H9 (cell line): Measurements from ENCODE around the gene NAGPA. TPM values are rescaled to one million over a fixed set of nuclear protein-coding genes. Genes with fewer than 3 reads are reported as not detected.

ENCODE experiments used
- DNase-seq: peaks from one replicate; pipeline ENCODE4 v3.0.0-alpha.2; 2017
- H2AFZ ChIP-seq: one replicate; pipeline ENCODE4 v1.6.1; 2013; ENCODE audit warnings: mild to moderate bottlenecking, low read length, control low read depth, moderate library complexity
- H2AK5ac ChIP-seq: 2 replicates; pipeline ENCODE4 v1.6.1; 2013; ENCODE audit warnings: low read length, control low read depth, mixed read lengths; ENCODE audit not compliant: insufficient read length
- H2BK120ac ChIP-seq: one replicate; pipeline ENCODE4 v1.6.1; 2013; ENCODE audit warnings: low read depth, mild to moderate bottlenecking, low read length, control low read depth, inconsistent platforms; ENCODE audit not compliant: poor library complexity, severe bottlenecking
- H2BK12ac ChIP-seq: 2 replicates; pipeline ENCODE4 v1.6.1; 2013; ENCODE audit warnings: low read length, control low read depth, mixed read lengths, low read depth; ENCODE audit not compliant: insufficient read length
- H2BK15ac ChIP-seq: 2 replicates; pipeline ENCODE4 v1.6.1; 2013; ENCODE audit warnings: low read depth, low read length, control low read depth
- H2BK20ac ChIP-seq: one replicate; pipeline ENCODE4 v1.6.1; 2013; ENCODE audit warnings: low read depth, mild to moderate bottlenecking, low read length, control low read depth, inconsistent platforms; ENCODE audit not compliant: poor library complexity, severe bottlenecking
- H2BK5ac ChIP-seq: 2 replicates; pipeline ENCODE4 v1.6.1; 2013; ENCODE audit warnings: low read length, control low read depth, mixed read lengths; ENCODE audit not compliant: insufficient read length
- H3K14ac ChIP-seq: 2 replicates; pipeline ENCODE4 v1.6.1; 2013; ENCODE audit warnings: low read length, control low read depth; ENCODE audit not compliant: insufficient read depth
- H3K18ac ChIP-seq: 2 replicates; pipeline ENCODE4 v1.6.1; 2013; ENCODE audit warnings: low read depth, mild to moderate bottlenecking, mixed read lengths, low read length, control low read depth; ENCODE audit not compliant: insufficient read length
- H3K23ac ChIP-seq: 2 replicates; pipeline ENCODE4 v1.6.1; 2013; ENCODE audit warnings: low read length, control low read depth, mixed read lengths, low read depth; ENCODE audit not compliant: insufficient read length
- H3K23me2 ChIP-seq: 2 replicates; pipeline ENCODE4 v1.6.1; 2013; ENCODE audit warnings: low read depth, mild to moderate bottlenecking, mixed read lengths, low read length, control low read depth; ENCODE audit not compliant: insufficient read length, poor library complexity, severe bottlenecking
- H3K27ac ChIP-seq: 2 replicates; pipeline ENCODE4 v1.5.1; 2013; ENCODE audit warnings: low read length, control low read depth, mixed read lengths, low read depth; ENCODE audit not compliant: insufficient read length
- H3K27me3 ChIP-seq: 2 replicates; pipeline ENCODE4 v1.6.1; 2013; ENCODE audit warnings: low read length, control low read depth, inconsistent platforms; ENCODE audit not compliant: insufficient read depth
- H3K4ac ChIP-seq: 2 replicates; pipeline ENCODE4 v1.6.1; 2013; ENCODE audit warnings: low read depth, mild to moderate bottlenecking, control low read depth, inconsistent platforms, low read length, moderate library complexity
- H3K4me1 ChIP-seq: 2 replicates; pipeline ENCODE4 v1.6.1; 2013; ENCODE audit warnings: low read length, control low read depth, inconsistent platforms; ENCODE audit not compliant: insufficient read depth
- H3K4me2 ChIP-seq: 2 replicates; pipeline ENCODE4 v1.6.1; 2013; ENCODE audit warnings: low read length, control low read depth, mixed read lengths; ENCODE audit not compliant: insufficient read length, insufficient read depth
- H3K56ac ChIP-seq: 2 replicates; pipeline ENCODE4 v1.6.1; 2013; ENCODE audit warnings: low read depth, mild to moderate bottlenecking, mixed read lengths, low read length, control low read depth; ENCODE audit not compliant: insufficient read length
- H3K79me1 ChIP-seq: 2 replicates; pipeline ENCODE4 v1.6.1; 2013; ENCODE audit warnings: low read depth, mild to moderate bottlenecking, moderate library complexity, low read length, control low read depth, inconsistent platforms; ENCODE audit not compliant: insufficient read depth, poor library complexity, severe bottlenecking
- H3K79me2 ChIP-seq: 2 replicates; pipeline ENCODE4 v1.6.1; 2013; ENCODE audit warnings: low read length, control low read depth, inconsistent platforms; ENCODE audit not compliant: insufficient read depth
- H3K9ac ChIP-seq: 2 replicates; pipeline ENCODE4 v1.6.1; 2013; ENCODE audit warnings: low read length, control low read depth, mixed read lengths; ENCODE audit not compliant: insufficient read length; ENCODE audit errors: extremely low read depth
- H3K9me3 ChIP-seq: one replicate; pipeline ENCODE4 v1.6.1; 2013; ENCODE audit warnings: low read depth, low read length, inconsistent platforms; ENCODE audit not compliant: control insufficient read depth
- H3T11ph ChIP-seq: one replicate; pipeline ENCODE4 v1.6.1; 2013; ENCODE audit warnings: mild to moderate bottlenecking, low read length, control low read depth, inconsistent platforms
- H4K20me1 ChIP-seq: one replicate; pipeline ENCODE4 v1.6.1; 2013; ENCODE audit not compliant: control insufficient read depth, insufficient read length, insufficient read depth
- H4K5ac ChIP-seq: 2 replicates; pipeline ENCODE4 v1.6.1; 2013; ENCODE audit warnings: low read depth, mild to moderate bottlenecking, mixed read lengths, low read length, control low read depth; ENCODE audit not compliant: insufficient read length
- H4K8ac ChIP-seq: replicated peaks from 2 replicates; pipeline ENCODE4 v1.6.1; 2013; ENCODE audit warnings: low read length, control low read depth, mixed read lengths, low read depth; ENCODE audit not compliant: insufficient read length
- H4K91ac ChIP-seq: 2 replicates; pipeline ENCODE4 v1.6.1; 2013; ENCODE audit warnings: low read depth, mild to moderate bottlenecking, moderate library complexity, mixed read lengths, low read length, control low read depth; ENCODE audit not compliant: insufficient read length
- H3K27ac Mint-ChIP-seq, 3 experiments: 2 replicates in 2 of 3; 3 replicates in 1 of 3; pipeline ENCODE4 v1.8.0; 2020 to 2021; ENCODE audit warnings: mixed read lengths in 3 of 3, mild to moderate bottlenecking in 1 of 3, moderate library complexity in 1 of 3
- H3K27me3 Mint-ChIP-seq: 2 replicates; pipeline ENCODE4 v1.8.0; 2021; ENCODE audit warnings: low read depth, mild to moderate bottlenecking, moderate library complexity, mixed read lengths
- H3K36me3 Mint-ChIP-seq, 3 experiments: 2 replicates in 2 of 3; 3 replicates in 1 of 3; pipeline ENCODE4 v1.8.0; 2020 to 2021; ENCODE audit warnings: low read depth in 3 of 3, mixed read lengths in 3 of 3; ENCODE audit not compliant: insufficient read depth in 1 of 3
- H3K4me1 Mint-ChIP-seq, 2 experiments: 2 replicates each; pipeline ENCODE4 v1.8.0; 2020; ENCODE audit warnings: mixed read lengths in 2 of 2
- H3K4me3 Mint-ChIP-seq, 2 experiments: 2 replicates in 1 of 2; 3 replicates in 1 of 2; pipeline ENCODE4 v1.8.0; 2020 to 2021; ENCODE audit warnings: mild to moderate bottlenecking in 2 of 2, mixed read lengths in 2 of 2, moderate library complexity in 1 of 2
- H3K9me3 Mint-ChIP-seq, 2 experiments: 2 replicates in 1 of 2; 3 replicates in 1 of 2; pipeline ENCODE4 v1.8.0; 2020; ENCODE audit warnings: mild to moderate bottlenecking in 2 of 2, mixed read lengths in 2 of 2, moderate library complexity in 1 of 2
- CTCF ChIP-seq: fragments of 200-600 bp; sonication (generic); conservative IDR thresholded peaks from 3 replicates; pipeline ENCODE4 v1.8.0; 2021; ENCODE audit warnings: antibody characterized with exemption, mild to moderate bottlenecking
- WGBS: extraction: QIAGEN DNeasy Blood & Tissue Kit; methylation state at CpG from one replicate; pipeline ENCODE4 v1.1.7; 2013; ENCODE audit warnings: missing lambda C conversion rate, low lambda C conversion rate, mixed read lengths; ENCODE audit not compliant: insufficient read length; ENCODE audit errors: extremely low coverage; 5-methylcytosine and 5-hydroxymethylcytosine counted together
- total RNA-seq: library from RNA; stranded (reverse); gene quantifications from 2 replicates; pipeline ENCODE4 v1.2.1, GENCODE V29; 2021

Gene NAGPA
- total RNA-seq, 1 experiment from 2014 or later = 12.1 TPM

DNA sequence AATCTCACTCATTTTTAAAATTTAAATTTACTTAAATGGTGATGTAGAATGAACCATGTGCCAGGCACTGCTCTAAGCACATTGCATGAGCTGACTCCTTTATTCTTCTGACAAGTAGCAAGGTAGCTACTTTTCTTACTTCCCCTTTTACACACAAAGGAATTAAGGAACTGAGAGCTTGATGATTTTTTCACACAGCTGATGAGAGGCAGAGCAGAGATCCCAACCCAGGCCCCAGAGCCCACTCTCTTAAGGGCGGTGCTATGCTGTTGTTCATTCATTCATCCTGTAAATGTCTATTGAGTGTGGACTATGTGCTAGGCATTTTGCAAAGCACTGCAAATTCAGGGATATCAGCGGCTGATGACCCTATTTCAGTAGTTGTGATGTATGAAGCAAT, 57.7 kb downstream of the NAGPA start:
- no peak overlapping the region for H3K9ac ChIP-seq
- Mint-ChIP-seq H3K4me1 (peaks cover 0 to 7% of the 10 kb centered on the region in 2 experiments; a peak in 3 of 4 replicates), H3K27me3 (peaks cover 7% of the 10 kb centered on the region), H3K9me3 (no peaks in the 10 kb centered on the region), H3K27ac (no peak overlapping the region), H3K4me3 (no peak overlapping the region), H3K36me3 (no peaks in the 10 kb centered on the region)
- no peaks in the 10 kb centered on the region for H3K79me2 ChIP-seq
- no peaks in the 10 kb centered on the region for H3K27me3 ChIP-seq
- no peak overlapping the region for H2AK5ac ChIP-seq
- no peaks in the 10 kb centered on the region for H3K79me1 ChIP-seq
- no peak overlapping the region for H3K56ac ChIP-seq
- H3T11ph ChIP-seq = no peak overlapping the region
- H3K23ac ChIP-seq = no peak overlapping the region
- WGBS = no CpG with 5 or more reads among the region's 2 CpGs
- no peak overlapping the region for H3K14ac ChIP-seq
- no peak overlapping the region for H4K5ac ChIP-seq
- H2BK5ac ChIP-seq = no peak overlapping the region
- no peak overlapping the region for H3K4ac ChIP-seq
- H4K91ac ChIP-seq = no peak overlapping the region
- H3K4me1 ChIP-seq = no peaks in the 10 kb centered on the region
- H2BK120ac ChIP-seq = no peak overlapping the region
- no peak overlapping the region for H2BK20ac ChIP-seq
- H3K27ac ChIP-seq = no peak overlapping the region
- TF ChIP-seq CTCF = no peak
- H4K8ac ChIP-seq = no peak overlapping the region
- H2BK15ac ChIP-seq = no peak overlapping the region
- H2AFZ ChIP-seq = no peak overlapping the region
- H3K18ac ChIP-seq = no peak overlapping the region
- H4K20me1 ChIP-seq = no peaks in the 10 kb centered on the region
- H2BK12ac ChIP-seq = no peak overlapping the region
- H3K9me3 ChIP-seq = no peaks in the 10 kb centered on the region
- DNase-seq = no peak
- no peaks in the 10 kb centered on the region for H3K23me2 ChIP-seq
- no peak overlapping the region for H3K4me2 ChIP-seq

Other genes starting within 250 kb of the NAGPA start
- 0.48 TPM in 1 of 2 replicates, not detected in the other for gene SEPTIN12, start 245.6 kb downstream of the NAGPA start, total RNA-seq
- gene SMIM22, start 238.6 kb downstream of the NAGPA start, total RNA-seq = not detected in 2 replicates
- 33.5 and 36.4 TPM in 2 replicates for gene ROGDI, start 231.3 kb downstream of the NAGPA start, total RNA-seq
- gene GLYR1, start 186.6 kb downstream of the NAGPA start, total RNA-seq = 114 TPM in 2 replicates
- gene UBN1, start 186.5 kb downstream of the NAGPA start, total RNA-seq = 51.8 and 55.2 TPM in 2 replicates
- 28.2 and 29.2 TPM in 2 replicates for gene PPL, start 96.8 kb downstream of the NAGPA start, total RNA-seq
- gene SEC14L5, start 75.6 kb downstream of the NAGPA start, total RNA-seq = 3.2 and 4.1 TPM in 2 replicates
- 2.0 and 2.5 TPM in 2 replicates for gene C16orf89, start 32.0 kb upstream of the NAGPA start, total RNA-seq
- 32.5 and 36.2 TPM in 2 replicates for gene ALG1, start 37.9 kb upstream of the NAGPA start, total RNA-seq
- 16.4 and 18.1 TPM in 2 replicates for gene EEF2KMT, start 63.9 kb upstream of the NAGPA start, total RNA-seq